Panc1 (cell line): ENCODE data around the gene WWTR1. TPM values are rescaled to one million over a fixed set of nuclear protein-coding genes. Genes with fewer than 3 reads are reported as not detected.

Experiments used
- ATAC-seq: fragments of 200-7000 bp; cut with Tn5 transposase; 2 replicates; pipeline ENCODE4 v1.9.1; 2020; ENCODE audit warnings: mild to moderate bottlenecking, moderate library complexity
- Bru-seq: library from RNA; stranded (reverse); fragments of 400-500 nt; gene quantifications from one replicate; lab custom pipeline; 2021; lab: Mats Ljungman, UMichigan
- BruChase-seq, 2 experiments: library from RNA; stranded (reverse); fragments of 400-500 nt; gene quantifications; one replicate each; lab custom pipeline; 2021; lab: Mats Ljungman, UMichigan
- BruUV-seq: library from RNA; stranded (reverse); fragments of 400-500 nt; replicated peaks from 2 replicates; lab custom pipeline; 2021; lab: Mats Ljungman, UMichigan
- CTCF ChIA-PET: fragments of 300-600 bp; sonication (Branson Sonifier 250); formaldehyde crosslinking; loops from one replicate; lab custom pipeline; 2022; ENCODE audit warnings: antibody characterized with exemption; lab: Charles Lee
- POLR2A ChIA-PET: fragments of 300-600 bp; sonication (Branson Sonifier 250); formaldehyde crosslinking; loops from one replicate; lab custom pipeline; 2022; ENCODE audit warnings: antibody characterized with exemption; lab: Charles Lee
- DNase-seq: peaks from one replicate; pipeline ENCODE4 v3.0.0-alpha.2; 2010; ENCODE audit warnings: low read depth, low spot score
- H3K27ac ChIP-seq: 2 replicates; pipeline ENCODE4 v1.5.1; 2011; ENCODE audit warnings: mild to moderate bottlenecking, low read length, inconsistent platforms
- H3K27me3 ChIP-seq: fragments of 200-500 bp; sonication (Bioruptor generic); 2 replicates; pipeline ENCODE4 v1.6.0; 2014; ENCODE audit warnings: low read length, inconsistent platforms; ENCODE audit not compliant: control insufficient read depth, insufficient read depth
- H3K36me3 ChIP-seq: fragments of 200-500 bp; sonication (Bioruptor generic); 2 replicates; pipeline ENCODE4 v1.5.1; 2014; ENCODE audit warnings: inconsistent platforms, mild to moderate bottlenecking, low read length, moderate library complexity; ENCODE audit not compliant: control insufficient read depth, insufficient read depth
- H3K4me1 ChIP-seq: 2 replicates; pipeline ENCODE4 v1.5.1; 2011; ENCODE audit warnings: inconsistent platforms, mild to moderate bottlenecking, low read length, moderate library complexity; ENCODE audit not compliant: control insufficient read depth, insufficient read depth
- H3K4me3 ChIP-seq, 2 experiments: 2 replicates each; pipeline ENCODE4 v1.5.1; 2011 to 2012; ENCODE audit warnings: low read depth in 2 of 2, low read length in 2 of 2, mild to moderate bottlenecking in 2 of 2, inconsistent platforms in 1 of 2, moderate library complexity in 1 of 2
- H3K9me3 ChIP-seq: fragments of 200-500 bp; sonication (Bioruptor generic); 2 replicates; pipeline ENCODE4 v1.5.1; 2014; ENCODE audit warnings: low read depth, mild to moderate bottlenecking, inconsistent platforms, low read length, moderate library complexity; ENCODE audit not compliant: control insufficient read depth, insufficient read depth
- POLR2AphosphoS5 ChIP-seq: IDR thresholded peaks from 2 replicates; pipeline ENCODE4 v1.6.1; 2012; ENCODE audit warnings: mild to moderate bottlenecking, low read depth, low read length, moderate library complexity
- SIN3A ChIP-seq: IDR thresholded peaks from 2 replicates; pipeline ENCODE4 v1.6.1; 2012; ENCODE audit warnings: low read depth, mild to moderate bottlenecking, low read length, moderate library complexity, borderline replicate concordance; ENCODE audit not compliant: insufficient read depth
- TCF7L2 ChIP-seq: IDR thresholded peaks from 2 replicates; pipeline ENCODE4 v1.6.1; 2011; ENCODE audit warnings: mild to moderate bottlenecking, low read depth, low read length, inconsistent platforms
- in situ Hi-C: cut with HindIII; loops from 2 replicates; pipeline ENCODE4 v1.10.0; 2016; ENCODE audit warnings: low sequenced_read_pairs, low pct_unique_long_range_greater_than_20kb
- intact Hi-C: fragments of 100-400 bp; cut with micrococcal nuclease; formaldehyde crosslinking; loops from one replicate; pipeline ENCODE4 v1.10.0; 2022; ENCODE audit not compliant: unreplicated experiment
- long read RNA-seq: library from polyadenylated mRNA; unstranded; transcript quantifications from one replicate; pipeline ENCODE4 v2.0.0, GENCODE V29; 2021; ENCODE audit not compliant: unreplicated experiment
- polyA plus RNA-seq: library from polyadenylated mRNA; unstranded; fragments of >200 nt; gene quantifications from one replicate; pipeline ENCODE4 v1.2.1, GENCODE V29; 2012; ENCODE audit warnings: missing spikeins; ENCODE audit not compliant: insufficient read length
- total RNA-seq: library from RNA; stranded (reverse); gene quantifications from one replicate; pipeline ENCODE4 v1.2.1, GENCODE V29; 2021; ENCODE audit not compliant: unreplicated experiment
- TF ChIP-seq, protein P1 (sequence below), 2 experiments: IDR thresholded peaks; 2 replicates each; pipeline ENCODE4 v1.6.1; 2011 to 2012; ENCODE audit warnings: low read depth in 2 of 2, control low read depth in 1 of 2, low read length in 1 of 2, mild to moderate bottlenecking in 1 of 2, moderate library complexity in 1 of 2; ENCODE audit not compliant: insufficient read depth in 1 of 2
- TF ChIP-seq, protein P2 (sequence below): fragments of 450-650 bp; IDR thresholded peaks from 2 replicates; pipeline ENCODE4 v1.5.1; 2017; ENCODE audit warnings: mild to moderate bottlenecking

WWTR1 gene
- 298 TPM for total RNA-seq
- 335 TPM for polyA plus RNA-seq
- Bru-seq, nascent RNA = percentile 99 among the genes with signal in this experiment
- percentile 94 among the genes with signal in this experiment for BruChase-seq, experiment 1, labeled RNA remaining after a 2-hour chase
- BruChase-seq, experiment 2, labeled RNA remaining after a 6-hour chase = percentile 95 among the genes with signal in this experiment
- long read RNA-seq, transcript WWTR1-201 (7 exons, 2,103 nt) = major isoform, 142 of 302 reads
- long read RNA-seq, partial matches to known transcripts = 81 of 302 reads
- long read RNA-seq, other reads (novel, unspliced or antisense) = 79 of 302 reads

DNA sequence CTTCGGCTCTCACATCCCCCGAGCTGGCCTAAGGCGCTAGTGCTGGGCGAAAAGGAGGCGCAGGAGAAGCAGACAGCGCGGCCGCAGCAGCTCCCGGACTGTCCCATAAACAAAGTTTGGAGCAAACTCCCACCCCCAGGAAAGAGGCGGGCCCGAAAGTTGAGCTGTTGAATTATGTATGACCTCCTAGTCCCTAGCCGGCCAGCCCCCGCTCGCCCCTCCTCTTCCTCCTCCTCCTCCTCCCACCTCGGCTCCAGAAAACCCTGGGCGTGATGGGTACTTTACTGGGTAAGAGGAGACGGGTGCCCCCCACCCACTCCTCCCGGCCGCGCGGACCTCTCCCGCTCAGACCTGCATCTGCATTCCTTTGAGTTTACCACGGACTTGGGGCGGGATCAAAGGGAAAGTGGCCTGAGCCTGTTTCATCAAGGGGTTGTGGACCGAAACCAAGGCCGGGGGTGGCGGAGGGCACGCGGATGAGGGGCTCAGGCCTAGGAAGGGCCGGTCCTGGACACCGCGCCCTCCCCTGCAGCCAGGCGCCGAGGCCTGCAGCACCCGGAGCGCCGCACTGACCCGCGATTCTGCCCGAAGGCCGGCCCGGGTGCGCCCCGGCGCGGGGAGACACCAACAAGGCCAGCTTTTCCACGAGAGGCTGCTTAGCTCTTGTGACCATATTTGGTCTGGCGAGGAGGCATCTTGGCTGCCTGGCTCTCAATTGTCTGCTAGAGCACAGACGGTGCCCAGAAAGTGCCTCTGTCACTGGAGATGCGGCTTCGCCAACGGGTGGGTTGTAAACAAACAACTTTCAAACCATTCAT, at the start of gene WWTR1:
TSS of gene WWTR1 (minus strand) at position 100 of the 818 bp plus-strand sequence. CDS start 719 bp downstream, outside the sequence.
- POLR2A ChIA-PET = interaction anchor here (0.6 to 1.5 kb wide), 16 partner anchors 9 to 690 kb away, joined by 3 to 15 read pairs (median 3); no protein-coding TSS in a partner anchor

DNA sequence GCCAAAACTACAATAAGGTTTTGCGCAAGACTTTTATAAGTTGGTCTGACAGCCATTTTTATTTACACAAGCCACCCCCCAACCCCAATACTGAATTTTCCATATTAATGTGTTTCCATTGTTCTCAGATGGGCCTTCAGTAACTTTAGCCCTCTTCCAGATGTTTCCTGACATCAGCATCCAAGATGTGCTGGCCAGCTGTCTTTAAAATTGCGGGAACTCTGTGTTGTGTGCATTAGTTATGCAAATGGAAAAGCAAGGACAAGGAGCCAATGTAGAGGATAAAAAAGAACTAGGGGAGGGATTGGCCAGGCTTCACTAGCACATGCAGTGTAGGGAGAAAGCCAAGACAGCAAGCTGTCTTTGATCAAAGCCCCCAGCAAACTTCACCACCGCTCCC, 49.1 kb upstream of the WWTR1 start:
- intact Hi-C loops (no loop called here), in situ Hi-C loops (no loop called here)
- H3K9me3 ChIP-seq = no peaks in the 10 kb centered on the region
- peaks cover 8% of the 10 kb centered on the region for H3K4me1 ChIP-seq
- ATAC-seq (no peak), DNase-seq (no peak)
- BruUV-seq = no TSS peak
- CTCF ChIA-PET = no interaction called here
- H3K36me3 ChIP-seq = no peaks in the 10 kb centered on the region
- TF ChIP-seq, protein P1, sequence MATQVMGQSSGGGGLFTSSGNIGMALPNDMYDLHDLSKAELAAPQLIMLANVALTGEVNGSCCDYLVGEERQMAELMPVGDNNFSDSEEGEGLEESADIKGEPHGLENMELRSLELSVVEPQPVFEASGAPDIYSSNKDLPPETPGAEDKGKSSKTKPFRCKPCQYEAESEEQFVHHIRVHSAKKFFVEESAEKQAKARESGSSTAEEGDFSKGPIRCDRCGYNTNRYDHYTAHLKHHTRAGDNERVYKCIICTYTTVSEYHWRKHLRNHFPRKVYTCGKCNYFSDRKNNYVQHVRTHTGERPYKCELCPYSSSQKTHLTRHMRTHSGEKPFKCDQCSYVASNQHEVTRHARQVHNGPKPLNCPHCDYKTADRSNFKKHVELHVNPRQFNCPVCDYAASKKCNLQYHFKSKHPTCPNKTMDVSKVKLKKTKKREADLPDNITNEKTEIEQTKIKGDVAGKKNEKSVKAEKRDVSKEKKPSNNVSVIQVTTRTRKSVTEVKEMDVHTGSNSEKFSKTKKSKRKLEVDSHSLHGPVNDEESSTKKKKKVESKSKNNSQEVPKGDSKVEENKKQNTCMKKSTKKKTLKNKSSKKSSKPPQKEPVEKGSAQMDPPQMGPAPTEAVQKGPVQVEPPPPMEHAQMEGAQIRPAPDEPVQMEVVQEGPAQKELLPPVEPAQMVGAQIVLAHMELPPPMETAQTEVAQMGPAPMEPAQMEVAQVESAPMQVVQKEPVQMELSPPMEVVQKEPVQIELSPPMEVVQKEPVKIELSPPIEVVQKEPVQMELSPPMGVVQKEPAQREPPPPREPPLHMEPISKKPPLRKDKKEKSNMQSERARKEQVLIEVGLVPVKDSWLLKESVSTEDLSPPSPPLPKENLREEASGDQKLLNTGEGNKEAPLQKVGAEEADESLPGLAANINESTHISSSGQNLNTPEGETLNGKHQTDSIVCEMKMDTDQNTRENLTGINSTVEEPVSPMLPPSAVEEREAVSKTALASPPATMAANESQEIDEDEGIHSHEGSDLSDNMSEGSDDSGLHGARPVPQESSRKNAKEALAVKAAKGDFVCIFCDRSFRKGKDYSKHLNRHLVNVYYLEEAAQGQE (IDR thresholded peaks at IDR 0.05; ENCODE audit: insufficient read depth in 1 of 2, low read depth in 2 of 2, low read length in 1 of 2) = no peak
- TF ChIP-seq SIN3A = no peak
- no peak for TF ChIP-seq POLR2AphosphoS5
- TF ChIP-seq, protein P2, sequence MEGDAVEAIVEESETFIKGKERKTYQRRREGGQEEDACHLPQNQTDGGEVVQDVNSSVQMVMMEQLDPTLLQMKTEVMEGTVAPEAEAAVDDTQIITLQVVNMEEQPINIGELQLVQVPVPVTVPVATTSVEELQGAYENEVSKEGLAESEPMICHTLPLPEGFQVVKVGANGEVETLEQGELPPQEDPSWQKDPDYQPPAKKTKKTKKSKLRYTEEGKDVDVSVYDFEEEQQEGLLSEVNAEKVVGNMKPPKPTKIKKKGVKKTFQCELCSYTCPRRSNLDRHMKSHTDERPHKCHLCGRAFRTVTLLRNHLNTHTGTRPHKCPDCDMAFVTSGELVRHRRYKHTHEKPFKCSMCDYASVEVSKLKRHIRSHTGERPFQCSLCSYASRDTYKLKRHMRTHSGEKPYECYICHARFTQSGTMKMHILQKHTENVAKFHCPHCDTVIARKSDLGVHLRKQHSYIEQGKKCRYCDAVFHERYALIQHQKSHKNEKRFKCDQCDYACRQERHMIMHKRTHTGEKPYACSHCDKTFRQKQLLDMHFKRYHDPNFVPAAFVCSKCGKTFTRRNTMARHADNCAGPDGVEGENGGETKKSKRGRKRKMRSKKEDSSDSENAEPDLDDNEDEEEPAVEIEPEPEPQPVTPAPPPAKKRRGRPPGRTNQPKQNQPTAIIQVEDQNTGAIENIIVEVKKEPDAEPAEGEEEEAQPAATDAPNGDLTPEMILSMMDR = no peak
- no peak for TF ChIP-seq TCF7L2
- no peak overlapping the region for H3K27ac ChIP-seq
- POLR2A ChIA-PET = interaction anchor here (0.6 kb wide), 1 partner anchor 118 kb away, joined by 4 read pairs; no protein-coding TSS in a partner anchor
- no peak overlapping the region for H3K4me3 ChIP-seq
- H3K27me3 ChIP-seq = no peaks in the 10 kb centered on the region

More for the DNA sequence above, at the start of gene WWTR1:
- TF ChIP-seq, protein P2 = no peak
- TF ChIP-seq TCF7L2 = peak; percentile 95
- peak; percentile 95 for TF ChIP-seq POLR2AphosphoS5
- TF ChIP-seq, protein P1 (IDR thresholded peaks at IDR 0.05; ENCODE audit: insufficient read depth in 1 of 2, low read depth in 2 of 2, low read length in 1 of 2) = 0 out of 4 replicates have a peak, but pooled peaks have one; percentile 20 to 41
- peak; percentile 81 for TF ChIP-seq SIN3A
- CTCF ChIA-PET = interaction anchor here (0.5 to 1.7 kb wide), 2 partner anchors 150 to 538 kb away, joined by 3 to 8 read pairs; no protein-coding TSS in a partner anchor
- in situ Hi-C loops = no loop called here
- intact Hi-C loops = loop anchor here (2.0 to 10.0 kb wide), 3 partner anchors 59 to 113 kb away; no protein-coding TSS in a partner anchor
- H3K27ac ChIP-seq = peak within 1 kb of the TSS; percentile 91
- peak within 1 kb of the TSS; percentile 85 to 87 for H3K4me3 ChIP-seq
- no peaks in the 10 kb centered on the region for H3K9me3 ChIP-seq
- peaks cover 13% of the 10 kb centered on the region; the same call in 1 of the 2 replicates for H3K36me3 ChIP-seq
- DNase-seq = peak; percentile 91
- H3K27me3 ChIP-seq = no peaks in the 10 kb centered on the region
- BruUV-seq = no TSS peak
- peaks cover 45% of the 10 kb centered on the region for H3K4me1 ChIP-seq
- peak; percentile 84 for ATAC-seq
